Calu3 (cell line): ENCODE data around the gene DLX2. TPM values are rescaled to one million over a fixed set of nuclear protein-coding genes. Genes with fewer than 3 reads are reported as not detected.

Source experiments
- BruUV-seq: library from RNA; stranded (reverse); fragments of 400-500 nt; replicated peaks from 2 replicates; lab custom pipeline; 2021; lab: Mats Ljungman, UMichigan
- CTCF ChIA-PET: fragments of 300-600 bp; sonication (Branson Sonifier 250); formaldehyde crosslinking; loops from one replicate; lab custom pipeline; 2022; ENCODE audit warnings: antibody characterized with exemption; lab: Charles Lee
- DNase-seq: peaks from one replicate; pipeline ENCODE4 v3.0.0; 2022
- H3K27ac Mint-ChIP-seq: one replicate; pipeline ENCODE4 v1.8.0; 2022; ENCODE audit warnings: mixed read lengths; ENCODE audit not compliant: unreplicated experiment
- H3K27me3 Mint-ChIP-seq: one replicate; pipeline ENCODE4 v1.8.0; 2022; ENCODE audit warnings: mixed read lengths; ENCODE audit not compliant: unreplicated experiment
- H3K36me3 Mint-ChIP-seq: one replicate; pipeline ENCODE4 v1.8.0; 2022; ENCODE audit warnings: mild to moderate bottlenecking, moderate library complexity, mixed read lengths; ENCODE audit not compliant: insufficient read depth, unreplicated experiment
- H3K4me1 Mint-ChIP-seq: one replicate; pipeline ENCODE4 v1.8.0; 2022; ENCODE audit warnings: mild to moderate bottlenecking, low read depth, mixed read lengths; ENCODE audit not compliant: unreplicated experiment
- H3K4me3 Mint-ChIP-seq: one replicate; pipeline ENCODE4 v1.8.0; 2022; ENCODE audit warnings: mild to moderate bottlenecking, low read depth, moderate library complexity, mixed read lengths; ENCODE audit not compliant: unreplicated experiment
- H3K9me3 Mint-ChIP-seq: one replicate; pipeline ENCODE4 v1.8.0; 2022; ENCODE audit warnings: low read depth, mixed read lengths; ENCODE audit not compliant: unreplicated experiment
- CTCF ChIP-seq: fragments of 200-600 bp; IDR thresholded peaks from one replicate; pipeline ENCODE4 v1.8.0; 2022; ENCODE audit warnings: antibody characterized with exemption; ENCODE audit not compliant: unreplicated experiment
- intact Hi-C: fragments of 100-400 bp; cut with micrococcal nuclease; formaldehyde crosslinking; loops from one replicate; pipeline ENCODE4 v1.10.0; 2022; ENCODE audit not compliant: unreplicated experiment
- total RNA-seq: library from RNA; stranded (reverse); gene quantifications from 2 replicates; pipeline ENCODE4 v1.2.3, GENCODE V29; 2022

DLX2 gene
- total RNA-seq, 1 experiment from 2014 or later, result not detected

GRCh38 chr2:172109988-172110811 is 7.5 kb upstream of the DLX2 start:
- Mint-ChIP-seq H3K27me3 (peaks cover 8% of the 10 kb centered on the region), H3K9me3 (no peaks in the 10 kb centered on the region)

GRCh38 chr2:172109256-172109987 is 6.7 kb upstream of the DLX2 start:
- no peak overlapping the region for H3K4me3 Mint-ChIP-seq
- peaks cover 5% of the 10 kb centered on the region for H3K36me3 Mint-ChIP-seq
- intact Hi-C loops, result loop anchor here (10.0 kb wide), 2 partner anchors 105 to 185 kb away; partner anchors contain the start of gene HAT1
- no peak for DNase-seq
- BruUV-seq, result no TSS peak
- CTCF ChIA-PET, result no interaction called here
- peaks cover 9% of the 10 kb centered on the region for H3K27me3 Mint-ChIP-seq
- H3K4me1 Mint-ChIP-seq, result peaks cover under 1% of the 10 kb centered on the region
- TF ChIP-seq CTCF, result no peak
- no peak overlapping the region for H3K27ac Mint-ChIP-seq
- no peaks in the 10 kb centered on the region for H3K9me3 Mint-ChIP-seq

More at GRCh38 chr2:172109988-172110811, 7.5 kb upstream of the DLX2 start:
- no peak overlapping the region for H3K27ac Mint-ChIP-seq
- peaks cover 8% of the 10 kb centered on the region for H3K4me1 Mint-ChIP-seq
- TF ChIP-seq CTCF, result no peak
- BruUV-seq, result no TSS peak
- H3K36me3 Mint-ChIP-seq, result peaks cover 5% of the 10 kb centered on the region
- CTCF ChIA-PET, result no interaction called here
- H3K4me3 Mint-ChIP-seq, result no peak overlapping the region
- intact Hi-C loops, result loop anchor here (10.0 kb wide), 2 partner anchors 105 to 185 kb away; partner anchors contain the start of gene HAT1
- no peak for DNase-seq

- no peak overlapping the region for H3K4me3 Mint-ChIP-seq
Measured at GRCh38 chr2:172108587-172108930, 5.9 kb upstream of the DLX2 start.

More at GRCh38 chr2:172108587-172108930, 5.9 kb upstream of the DLX2 start:
- no peak for TF ChIP-seq CTCF
- no peak for DNase-seq
- CTCF ChIA-PET, result no interaction called here
- H3K36me3 Mint-ChIP-seq, result peaks cover 5% of the 10 kb centered on the region
- peaks cover 17% of the 10 kb centered on the region for H3K27me3 Mint-ChIP-seq
- peaks cover 6% of the 10 kb centered on the region for H3K4me1 Mint-ChIP-seq
- BruUV-seq, result no TSS peak
- no peak overlapping the region for H3K27ac Mint-ChIP-seq
- intact Hi-C loops, result loop anchor here (10.0 kb wide), 2 partner anchors 104 to 184 kb away; partner anchors contain the start of gene HAT1
- H3K9me3 Mint-ChIP-seq, result no peaks in the 10 kb centered on the region
